22Rv1 (cell line): ENCODE measurements around the gene KCNAB1.

ENCODE experiments used
- H3K27ac ChIP-seq: fragments of 450-650 bp; 2 replicates; pipeline ENCODE4 v1.5.1; 2017
- CTCF ChIP-seq: fragments of 450-650 bp; IDR thresholded peaks from 2 replicates; pipeline ENCODE4 v1.5.1; 2017; ENCODE audit warnings: mild to moderate bottlenecking
- ZFX ChIP-seq: fragments of 450-650 bp; IDR thresholded peaks from 2 replicates; pipeline ENCODE4 v1.6.1; 2017; ENCODE audit warnings: antibody characterized with exemption, borderline replicate concordance

The KCNAB1 gene

GRCh38 chr3:156359368-156359767 lies 239.0 kb downstream of the KCNAB1 start:
- no peak overlapping the region for H3K27ac ChIP-seq
- TF ChIP-seq ZFX (no peak), CTCF (no peak)

GRCh38 chr3:156360083-156360482 lies 239.7 kb downstream of the KCNAB1 start:
- no peak overlapping the region for H3K27ac ChIP-seq
- TF ChIP-seq CTCF = no peak
- TF ChIP-seq ZFX = no peak

DNA sequence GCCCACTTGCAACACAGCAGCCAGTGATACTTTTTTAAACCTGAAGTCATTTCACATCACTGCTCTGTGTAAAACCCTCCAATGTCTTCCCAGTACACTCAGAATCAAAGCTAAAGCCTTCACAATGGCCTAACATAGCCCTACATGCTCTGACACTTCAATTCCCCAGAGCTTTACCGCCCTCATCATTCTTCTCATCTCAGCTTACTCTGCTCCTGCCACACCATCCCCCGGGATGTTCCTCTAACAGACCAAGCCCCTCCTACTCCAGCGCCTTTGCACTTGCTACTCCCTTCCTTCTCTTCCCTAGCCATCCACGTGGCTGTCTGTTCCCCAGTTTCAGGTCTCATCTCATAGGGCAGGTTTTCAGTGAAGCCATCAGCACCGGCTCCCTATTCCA lies 240.6 kb downstream of the KCNAB1 start:
- TF ChIP-seq CTCF (no peak), ZFX (no peak)
- H3K27ac ChIP-seq = no peak overlapping the region

- no peak overlapping the region for H3K27ac ChIP-seq
- TF ChIP-seq CTCF (no peak), ZFX (no peak)
Observed at GRCh38 chr3:156366559-156366958, 246.2 kb downstream of the KCNAB1 start.

- no peak overlapping the region for H3K27ac ChIP-seq
- TF ChIP-seq CTCF (no peak), ZFX (no peak)
Observed at GRCh38 chr3:156368189-156368588, 247.8 kb downstream of the KCNAB1 start.

GRCh38 chr3:156371701-156372100 lies 251.3 kb downstream of the KCNAB1 start:
- TF ChIP-seq CTCF = no peak
- no peak for TF ChIP-seq ZFX
- H3K27ac ChIP-seq = no peak overlapping the region

GRCh38 chr3:156373095-156373494 lies 252.7 kb downstream of the KCNAB1 start:
- H3K27ac ChIP-seq = no peak overlapping the region
- TF ChIP-seq CTCF = no peak
- TF ChIP-seq ZFX = no peak
